ENCODE data around the gene ADRB1. TPM values are rescaled to one million over a fixed set of nuclear protein-coding genes. Genes with fewer than 3 reads are reported as not detected.

ADRB1 gene
- total and polyA plus RNA-seq, 2 donors from 2014 or later: 0.72 to 1.4 TPM

DNA sequence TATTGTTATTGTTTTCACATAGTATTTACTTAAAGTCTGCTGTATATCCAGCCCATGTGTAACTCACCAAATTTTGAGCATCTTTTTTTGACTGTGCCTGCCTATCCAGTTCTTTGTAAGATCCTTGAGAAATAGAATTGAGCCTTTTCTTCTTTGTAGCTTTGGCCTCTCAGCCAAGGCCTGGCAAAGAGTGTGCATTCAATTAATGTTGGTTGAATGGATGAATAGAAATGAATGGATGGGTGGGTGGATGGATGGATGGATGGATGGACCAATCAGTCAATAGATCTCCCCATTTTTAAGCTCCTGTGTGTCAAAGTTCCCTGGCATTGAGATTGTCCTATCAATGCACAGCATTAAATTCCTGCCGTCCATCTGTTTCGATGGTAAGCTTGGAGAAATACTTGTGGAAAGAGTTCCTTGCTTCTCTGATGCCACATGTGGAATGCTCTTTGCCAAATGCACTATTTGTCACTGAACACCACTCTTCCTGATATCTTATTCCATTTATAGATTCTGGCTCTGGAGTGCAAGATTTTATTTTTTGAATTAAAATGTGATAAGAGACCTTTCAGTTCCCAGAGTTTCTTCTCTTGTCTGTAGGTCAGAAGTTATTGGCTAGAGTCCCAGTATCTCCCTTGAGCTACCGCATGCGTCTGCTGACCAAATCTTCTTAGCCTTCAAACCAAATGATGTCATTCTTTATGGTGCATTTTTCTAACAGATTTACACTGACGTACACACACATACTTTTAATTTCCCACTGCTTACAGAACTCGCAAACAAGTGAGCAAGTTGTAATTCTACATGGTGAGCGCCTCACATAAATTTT lies 20.7 kb upstream of the ADRB1 start:
- Histone ChIP-seq H3K27ac (ENCODE audit: low read depth in 2 of 2, low read length in 2 of 2) (no peak overlapping the region), H3K4me1 (ENCODE audit: control insufficient read depth in 2 of 3, insufficient read depth in 2 of 3, low read depth in 1 of 3, low read length in 3 of 3) (peaks cover 0 to 2% (median 0%) of the 10 kb centered on the region in 3 donors), H3K4me3 (ENCODE audit: low read length in 3 of 3) (no peak overlapping the region), H3K36me3 (ENCODE audit: control insufficient read depth in 2 of 3, insufficient read depth in 3 of 3, low read length in 3 of 3) (no peaks in the 10 kb centered on the region), H3K9ac (ENCODE audit: low read length in 3 of 3) (no peak overlapping the region), H3K27me3 (ENCODE audit: control insufficient read depth, insufficient read depth, low read length) (no peaks in the 10 kb centered on the region), H3K9me3 (ENCODE audit: control insufficient read depth in 2 of 3, insufficient read depth in 1 of 3, low read length in 3 of 3) (no peaks in the 10 kb centered on the region)
- TF ChIP-seq CTCF (IDR thresholded peaks at IDR 0.05; ENCODE audit: borderline replicate concordance, extremely low read depth, insufficient read depth): no peak
- FAIRE-seq: no peak
- intact Hi-C loops (cut with DNase I): no loop called here
- DNase-seq: no peak

DNA sequence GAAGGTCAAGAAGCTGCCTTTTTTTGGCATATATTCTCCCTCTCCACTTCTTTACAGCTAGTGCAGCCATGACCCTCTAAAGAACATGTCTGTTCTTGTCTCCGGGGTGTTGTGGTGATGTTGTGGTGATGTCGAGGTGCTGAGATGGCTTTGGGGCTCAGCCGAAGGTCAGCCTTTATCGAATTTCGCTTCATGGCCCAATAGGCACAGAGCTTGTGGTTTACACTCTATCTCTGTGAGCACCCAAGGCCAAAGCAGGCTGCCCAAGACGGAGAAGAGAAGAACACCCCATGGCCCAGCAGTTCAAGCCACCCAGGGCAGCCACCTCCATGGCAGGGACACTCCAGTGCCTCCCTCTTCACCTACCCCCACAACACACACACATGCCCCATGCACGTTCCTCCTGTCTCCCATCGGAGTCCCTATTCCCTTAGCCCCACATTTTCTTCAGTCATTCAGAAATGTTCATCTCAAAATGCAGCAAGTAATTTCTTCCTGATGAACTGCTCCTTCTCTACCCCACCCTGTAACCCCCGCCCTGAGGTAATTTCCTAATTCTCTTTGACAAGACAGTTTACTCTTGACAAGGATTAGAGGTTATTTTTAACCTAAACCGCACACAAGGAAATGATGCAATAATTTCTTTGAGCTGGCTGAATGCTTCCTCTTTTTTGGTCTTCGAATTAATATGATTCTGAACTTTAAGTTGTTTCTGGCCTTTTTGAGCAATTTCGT lies 18.6 kb upstream of the ADRB1 start:
- Histone ChIP-seq H3K36me3 (ENCODE audit: control insufficient read depth in 2 of 3, insufficient read depth in 3 of 3, low read length in 3 of 3) (no peaks in the 10 kb centered on the region), H3K9me3 (ENCODE audit: control insufficient read depth in 2 of 3, insufficient read depth in 1 of 3, low read length in 3 of 3) (no peaks in the 10 kb centered on the region), H3K9ac (ENCODE audit: low read length in 3 of 3) (no peak overlapping the region), H3K27ac (ENCODE audit: low read depth in 2 of 2, low read length in 2 of 2) (no peak overlapping the region), H3K4me3 (ENCODE audit: low read length in 3 of 3) (no peak overlapping the region), H3K4me1 (ENCODE audit: control insufficient read depth in 2 of 3, insufficient read depth in 2 of 3, low read depth in 1 of 3, low read length in 3 of 3) (peaks cover 0 to 2% (median 0%) of the 10 kb centered on the region in 3 donors), H3K27me3 (ENCODE audit: control insufficient read depth, insufficient read depth, low read length) (no peaks in the 10 kb centered on the region)
- FAIRE-seq (no peak), DNase-seq (no peak)
- no peak for TF ChIP-seq CTCF (IDR thresholded peaks at IDR 0.05; ENCODE audit: borderline replicate concordance, extremely low read depth, insufficient read depth)
- intact Hi-C loops (cut with DNase I): no loop called here

DNA sequence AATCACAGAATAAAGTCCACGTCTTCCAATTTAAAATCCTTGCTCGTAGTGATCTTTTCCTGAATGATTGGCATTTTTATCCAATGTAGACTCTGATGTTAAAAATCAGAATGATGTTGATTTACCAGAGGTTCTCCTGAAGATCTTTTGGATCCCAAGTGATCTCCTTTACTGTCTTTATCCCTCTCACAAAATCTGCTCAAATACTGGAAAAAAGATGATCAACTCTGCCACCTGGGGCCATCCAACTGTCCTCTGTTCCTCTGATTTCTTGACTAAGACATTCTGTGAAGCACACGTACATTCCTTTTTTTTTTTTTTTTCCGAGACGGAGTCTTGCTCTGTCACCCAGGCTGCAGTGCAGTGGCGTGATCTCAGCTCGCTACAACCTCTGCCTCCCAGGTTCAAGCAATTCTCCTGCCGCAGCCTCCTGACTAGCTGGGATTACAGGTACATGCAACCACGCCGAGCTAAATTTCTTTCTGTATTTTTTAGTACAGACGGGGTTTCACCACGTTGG lies 18.0 kb upstream of the ADRB1 start:
- Histone ChIP-seq H3K9ac (ENCODE audit: low read length in 3 of 3) (no peak overlapping the region), H3K9me3 (ENCODE audit: control insufficient read depth in 2 of 3, insufficient read depth in 1 of 3, low read length in 3 of 3) (no peaks in the 10 kb centered on the region), H3K4me3 (ENCODE audit: low read length in 3 of 3) (no peak overlapping the region), H3K27me3 (ENCODE audit: control insufficient read depth, insufficient read depth, low read length) (no peaks in the 10 kb centered on the region), H3K27ac (ENCODE audit: low read depth in 2 of 2, low read length in 2 of 2) (no peak overlapping the region), H3K36me3 (ENCODE audit: control insufficient read depth in 2 of 3, insufficient read depth in 3 of 3, low read length in 3 of 3) (no peaks in the 10 kb centered on the region), H3K4me1 (ENCODE audit: control insufficient read depth in 2 of 3, insufficient read depth in 2 of 3, low read depth in 1 of 3, low read length in 3 of 3) (peaks cover 0 to 2% (median 0%) of the 10 kb centered on the region in 3 donors)
- DNase-seq (no peak), FAIRE-seq (no peak)
- no peak for TF ChIP-seq CTCF (IDR thresholded peaks at IDR 0.05; ENCODE audit: borderline replicate concordance, extremely low read depth, insufficient read depth)
- intact Hi-C loops (cut with DNase I): no loop called here
